Gastrocnemius medialis (tissue), 4 donors: ENCODE results near the gene CD96. TPM values are rescaled to one million over a fixed set of nuclear protein-coding genes. Genes with fewer than 3 reads are reported as not detected.

Experiments used
- ATAC-seq, 2 donors: fragments of 150-250 bp; one replicate each; pipeline ENCODE4 v1.9.1; 2016
- DNase-seq, 2 donors: peaks; one replicate each; pipeline ENCODE4 v3.0.0-alpha.2; 2019
- H3K27ac ChIP-seq, 4 donors: fragments of 200-600 bp; sonication (generic); 1 replicate in 1 of 4; 2 replicates in 3 of 4; pipeline ENCODE4 v1.5.1; 2016 to 2018; ENCODE audit warnings: mild to moderate bottlenecking in 2 of 4, moderate library complexity in 1 of 4
- H3K27me3 ChIP-seq, 3 donors: fragments of 200-600 bp; sonication (generic) in 2 of 3; 1 replicate in 1 of 3; 2 replicates in 2 of 3; pipeline versions ENCODE4 v1.5.1 to v1.6.0; 2016 to 2019; ENCODE audit warnings: mild to moderate bottlenecking in 1 of 3, moderate library complexity in 1 of 3
- H3K36me3 ChIP-seq, 2 donors: fragments of 200-600 bp; sonication (generic) in 1 of 2; one replicate each; pipeline ENCODE4 v1.5.1; 2017 to 2018
- H3K4me1 ChIP-seq, 2 donors: fragments of 200-600 bp; sonication (generic) in 1 of 2; one replicate each; pipeline ENCODE4 v1.5.1; 2016 to 2017; ENCODE audit warnings: mild to moderate bottlenecking in 2 of 2
- H3K4me3 ChIP-seq, 4 donors: fragments of 200-600 bp; sonication (generic) in 3 of 4; 1 replicate in 1 of 4; 2 replicates in 3 of 4; pipeline ENCODE4 v1.5.1; 2016 to 2019; ENCODE audit warnings: mild to moderate bottlenecking in 2 of 4
- H3K9me3 ChIP-seq, 3 donors: fragments of 200-600 bp; sonication (generic) in 2 of 3; 1 replicate in 1 of 3; 2 replicates in 2 of 3; pipeline ENCODE4 v1.5.1; 2016 to 2019
- CTCF ChIP-seq, 5 experiments: fragments of 450-650 bp in 3 of 5; fragments of 200-600 bp in 2 of 5; sonication (generic) in 2 of 5; IDR thresholded peaks in 4 of 5; conservative IDR thresholded peaks in 1 of 5; 1 replicate in 4 of 5; 2 replicates in 1 of 5; pipeline ENCODE4 v1.5.1; 2016 to 2019; ENCODE audit warnings: antibody characterized with exemption in 5 of 5, mild to moderate bottlenecking in 3 of 5, moderate library complexity in 3 of 5
- POLR2A ChIP-seq, 2 donors: fragments of 450-650 bp; IDR thresholded peaks; one replicate each; pipeline ENCODE4 v1.6.1; 2017; ENCODE audit warnings: antibody characterized with exemption in 2 of 2, mild to moderate bottlenecking in 2 of 2, moderate library complexity in 2 of 2
- in situ Hi-C, 4 donors: fragments of 200-750 bp; cut with MboI; loops; one replicate each; pipeline versions ENCODE4 v1.15.0 to v1.8.0; 2017; ENCODE audit warnings: low sequenced_read_pairs in 4 of 4
- intact Hi-C: fragments of 100-400 bp; cut with DNase I; formaldehyde crosslinking; loops from one replicate; pipeline ENCODE4 v1.15.1; 2023; ENCODE audit warnings: low total_unique reads
- total RNA-seq, 4 donors: library from RNA; depleted of rRNA; stranded (reverse); fragments of >200 nt; gene quantifications; one replicate each; pipeline versions ENCODE4 v1.1.0 to v1.2.3, GENCODE V29; 2016

The CD96 gene
- total RNA-seq, 4 donors from 2014 or later, result 0.85 TPM; not detected in 3

GRCh38 chr3:111593666-111594065, 51.7 kb downstream of the CD96 start:
- in situ Hi-C loops (no loop called here), intact Hi-C loops (no loop called here)
- Histone ChIP-seq H3K36me3 (no peaks in the 10 kb centered on the region), H3K4me1 (no peaks in the 10 kb centered on the region), H3K27me3 (no peaks in the 10 kb centered on the region), H3K9me3 (no peaks in the 10 kb centered on the region), H3K27ac (no peak overlapping the region), H3K4me3 (no peak overlapping the region)
- ATAC-seq, result no peak
- TF ChIP-seq POLR2A (IDR thresholded peaks at IDR 0.05) (no peak), CTCF (IDR thresholded peaks at IDR 0.05 in 4 of 5, conservative IDR thresholded peaks at IDR 0.05 in 1 of 5) (no peak)
- DNase-seq, result no peak

- in situ Hi-C loops, result no loop called here
Measured at GRCh38 chr3:111594205-111594604, 52.2 kb downstream of the CD96 start.

DNA sequence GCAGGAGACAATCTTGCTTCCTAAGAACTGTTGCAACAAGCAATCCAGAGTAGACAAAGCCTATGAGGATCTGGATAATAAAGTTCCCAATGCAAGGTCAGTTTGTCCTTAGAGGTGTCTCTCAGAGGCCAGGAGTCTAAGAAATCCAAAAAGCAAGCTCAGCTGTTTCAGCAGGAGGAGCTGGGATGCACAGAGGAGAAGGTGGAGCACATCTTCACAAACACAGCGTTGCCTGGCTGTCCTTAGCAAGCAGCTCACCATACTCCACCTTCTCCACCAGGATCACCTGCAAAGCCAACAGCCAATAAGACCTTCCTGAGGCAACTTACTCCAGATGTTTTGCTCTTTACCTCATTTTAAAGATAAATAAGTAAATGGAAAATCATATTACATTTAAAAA, 52.8 kb downstream of the CD96 start:
- intact Hi-C loops (no loop called here), in situ Hi-C loops (no loop called here)
- Histone ChIP-seq H3K4me1 (no peaks in the 10 kb centered on the region), H3K27me3 (no peaks in the 10 kb centered on the region), H3K27ac (no peak overlapping the region), H3K4me3 (no peak overlapping the region), H3K36me3 (no peaks in the 10 kb centered on the region), H3K9me3 (no peaks in the 10 kb centered on the region)
- DNase-seq (no peak), ATAC-seq (no peak)
- TF ChIP-seq POLR2A (IDR thresholded peaks at IDR 0.05), result no peak
- TF ChIP-seq CTCF (IDR thresholded peaks at IDR 0.05 in 4 of 5, conservative IDR thresholded peaks at IDR 0.05 in 1 of 5), result no peak

More at GRCh38 chr3:111594205-111594604, 52.2 kb downstream of the CD96 start:
- Histone ChIP-seq H3K9me3 (no peaks in the 10 kb centered on the region), H3K4me3 (no peak overlapping the region), H3K4me1 (no peaks in the 10 kb centered on the region), H3K27me3 (no peaks in the 10 kb centered on the region), H3K36me3 (no peaks in the 10 kb centered on the region), H3K27ac (no peak overlapping the region)
- no peak for ATAC-seq
- intact Hi-C loops, result no loop called here
- DNase-seq, result no peak
- TF ChIP-seq POLR2A (IDR thresholded peaks at IDR 0.05) (no peak), CTCF (IDR thresholded peaks at IDR 0.05 in 4 of 5, conservative IDR thresholded peaks at IDR 0.05 in 1 of 5) (no peak)

GRCh38 chr3:111595232-111595631, 53.2 kb downstream of the CD96 start, which contains the start of gene ZBED2:
Gene ZBED2, minus strand, starts transcription at chr3:111595346. Its CDS starts 1,145 bp downstream, at chr3:111594201.
- no peak for ATAC-seq

More at GRCh38 chr3:111595232-111595631, 53.2 kb downstream of the CD96 start, which contains the start of gene ZBED2:
- H3K9me3 ChIP-seq, result no peaks in the 10 kb centered on the region
- TF ChIP-seq CTCF (IDR thresholded peaks at IDR 0.05 in 4 of 5, conservative IDR thresholded peaks at IDR 0.05 in 1 of 5), result no peak
- no peak for TF ChIP-seq POLR2A (IDR thresholded peaks at IDR 0.05)
- in situ Hi-C loops, result no loop called here
- no peak within 1 kb of the TSS for H3K4me3 ChIP-seq
- intact Hi-C loops, result no loop called here
- no peak for DNase-seq
- H3K36me3 ChIP-seq, result no peaks in the 10 kb centered on the region
- H3K27me3 ChIP-seq, result no peaks in the 10 kb centered on the region
- H3K27ac ChIP-seq, result no peak within 1 kb of the TSS
- no peaks in the 10 kb centered on the region for H3K4me1 ChIP-seq
